HG02763 (cell line): ENCODE results near the gene FAM163B.

Source experiments
- ATAC-seq: cut with Tn5 transposase; IDR thresholded peaks from one replicate; pipeline ENCODE4 v1.9.1; 2021; ENCODE audit warnings: mild to moderate bottlenecking, moderate library complexity; ENCODE audit not compliant: unreplicated experiment

Gene FAM163B

DNA sequence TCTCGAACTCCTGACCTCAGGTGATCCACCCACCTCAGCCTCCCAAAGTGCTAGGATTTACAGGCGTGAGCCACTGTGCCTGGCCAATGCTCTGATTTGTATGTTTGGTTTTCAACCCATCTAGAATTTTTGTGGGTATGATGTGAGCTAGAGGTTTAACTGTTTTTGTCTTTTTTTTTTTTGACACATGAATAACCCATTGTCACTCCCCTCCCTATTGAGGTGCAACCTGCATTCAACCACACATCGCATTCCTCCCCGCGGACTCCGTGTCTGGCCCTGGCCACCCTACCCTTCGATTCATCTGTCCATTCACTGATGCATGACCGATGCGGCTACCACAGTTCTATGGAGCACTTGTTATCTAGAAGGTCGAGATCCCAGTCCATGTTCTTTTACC lies 9.5 kb upstream of the FAM163B start:
- ATAC-seq: no peak

DNA sequence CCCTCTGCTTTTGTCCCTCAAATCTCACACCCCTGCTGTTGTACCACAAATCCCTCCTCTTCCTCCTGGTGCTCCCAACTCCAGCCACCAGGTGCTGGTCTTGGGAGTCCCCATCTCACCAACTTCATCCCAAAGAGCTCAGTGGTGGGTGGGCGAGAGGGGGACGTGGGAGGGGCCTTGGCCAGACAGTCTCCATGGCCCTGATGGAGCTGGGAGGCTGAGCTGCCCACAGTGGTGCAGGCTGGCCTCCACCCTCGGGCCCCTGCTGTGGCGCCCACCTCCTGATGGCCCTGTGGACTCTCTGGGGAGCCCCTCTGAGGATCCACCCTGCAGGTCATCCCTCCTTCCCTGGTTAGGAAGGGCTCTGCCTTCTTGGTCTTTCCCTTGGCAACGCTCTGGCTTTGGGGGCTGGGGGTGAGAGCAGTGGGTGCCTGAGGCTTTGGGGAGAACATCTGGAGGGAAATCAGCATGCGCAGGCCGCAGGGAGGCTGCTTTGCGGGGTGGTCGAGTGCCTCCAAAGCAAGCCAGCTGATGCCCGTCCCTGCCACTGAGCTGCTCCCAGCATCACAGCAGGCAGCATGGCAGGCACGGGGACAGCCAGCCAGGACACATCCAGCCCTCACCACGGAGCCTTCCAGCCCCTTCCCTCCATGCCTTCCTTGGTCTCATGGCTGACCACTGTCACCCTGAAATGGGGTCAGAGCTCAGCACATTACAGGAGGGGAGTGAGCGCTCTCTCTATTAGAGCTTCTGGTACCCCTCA lies 7.6 kb upstream of the FAM163B start:
- ATAC-seq: no peak

DNA sequence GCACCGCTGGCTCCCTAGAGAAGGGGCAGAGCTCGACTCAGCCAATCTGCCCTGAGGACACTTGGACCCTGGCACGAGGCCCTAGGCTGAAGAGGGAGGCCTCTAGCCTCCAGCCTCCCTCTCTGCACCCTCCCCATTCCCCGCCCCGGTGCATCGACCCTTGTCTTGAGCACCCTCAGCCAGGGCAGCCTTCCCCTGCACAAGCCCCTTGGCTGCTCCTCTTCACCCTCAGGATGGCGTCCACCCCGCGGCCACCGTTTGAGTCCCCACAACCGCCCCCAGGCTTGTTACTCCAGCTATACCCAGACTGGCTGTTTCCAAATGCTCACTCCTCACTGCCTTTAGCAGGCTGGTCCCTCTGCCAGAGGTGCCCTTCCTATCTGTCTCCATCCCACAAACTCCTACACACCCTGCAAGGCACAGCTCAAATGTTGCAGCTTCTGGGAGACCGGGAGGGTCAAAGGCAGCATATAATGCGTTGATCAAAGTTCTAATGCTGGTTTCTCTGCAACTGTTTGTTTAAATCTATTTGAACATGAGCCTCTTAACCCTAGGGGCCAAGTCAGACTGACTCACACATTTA lies 6.5 kb upstream of the FAM163B start:
- no peak for ATAC-seq

DNA sequence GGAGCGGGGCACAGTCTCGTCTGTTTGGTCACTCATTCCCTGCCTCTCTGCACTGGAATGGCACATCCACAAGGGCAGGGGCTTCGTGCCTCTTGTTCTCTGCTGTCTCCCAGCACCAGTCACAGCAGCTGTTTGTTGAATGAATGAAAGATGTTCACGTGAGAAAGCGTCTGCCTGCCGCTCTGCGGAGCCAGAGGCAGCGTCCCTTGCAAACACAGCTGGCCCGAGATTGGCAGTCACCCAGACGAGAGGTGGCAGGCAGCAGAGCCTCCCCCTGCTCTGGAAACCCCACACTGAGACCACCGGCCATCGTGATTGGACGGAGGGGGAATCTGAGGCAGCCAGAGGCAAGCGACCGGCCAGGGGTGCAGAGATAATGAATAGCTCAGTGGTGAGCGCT lies 6.0 kb upstream of the FAM163B start:
- ATAC-seq: no peak

DNA sequence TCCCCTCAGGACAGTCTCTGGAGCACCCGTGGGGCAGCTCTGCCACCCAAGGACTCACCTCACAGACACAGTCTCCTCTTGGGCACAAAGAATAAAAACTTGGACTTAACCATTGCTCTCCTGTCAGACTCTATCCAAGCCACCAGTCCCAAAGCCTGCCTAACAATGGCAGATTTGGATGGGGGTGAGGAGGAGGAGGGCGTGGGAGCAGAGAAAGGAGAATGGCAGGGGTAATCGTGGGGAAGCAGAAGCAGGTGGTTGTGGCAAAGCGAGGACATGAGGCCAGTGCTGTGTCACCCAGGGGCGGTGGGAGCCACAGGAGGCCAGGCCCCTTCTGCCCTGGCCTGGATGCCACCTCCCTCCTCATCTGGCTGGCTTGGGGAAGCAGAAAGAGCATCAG lies 5.5 kb upstream of the FAM163B start:
- ATAC-seq: no peak

DNA sequence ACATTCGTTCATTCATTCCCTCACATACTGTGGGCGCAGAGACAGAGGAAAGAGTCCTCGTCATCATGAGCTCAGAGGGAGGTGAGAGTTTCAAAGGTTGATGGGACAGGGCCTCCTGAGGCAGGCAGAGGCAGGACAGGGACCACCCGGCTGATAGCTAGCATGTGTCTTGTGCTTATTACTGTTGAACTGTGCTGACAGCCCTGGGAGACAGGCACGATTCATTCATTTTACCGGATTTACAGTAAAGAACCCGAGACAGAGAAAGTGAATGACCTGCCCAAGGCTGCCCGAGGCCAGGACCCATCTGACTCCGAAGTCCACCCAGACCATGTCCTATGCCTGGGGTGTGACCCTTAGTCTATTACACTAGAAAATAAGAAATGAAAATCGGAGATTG lies 4.9 kb upstream of the FAM163B start:
- ATAC-seq: no peak

DNA sequence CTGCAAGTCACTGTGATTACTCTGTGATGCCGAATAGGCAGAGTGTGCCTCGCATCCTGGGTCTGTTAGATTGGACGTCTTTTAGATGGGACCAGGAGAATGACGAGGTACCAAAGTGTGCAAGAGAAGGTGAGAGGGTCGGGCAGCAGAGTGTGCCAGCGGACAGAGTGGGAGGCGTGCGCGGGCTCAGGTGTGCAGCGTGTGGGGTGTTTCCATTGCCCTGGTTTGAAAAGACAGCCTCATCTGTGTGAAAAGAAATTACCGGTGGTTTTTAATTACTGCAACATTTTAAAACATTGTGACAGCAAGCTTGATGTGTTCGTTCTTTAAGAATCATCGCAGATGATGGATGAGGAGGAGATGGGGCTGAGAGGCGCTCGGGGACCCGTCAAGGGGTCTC lies 4.2 kb upstream of the FAM163B start:
- ATAC-seq: no peak

DNA sequence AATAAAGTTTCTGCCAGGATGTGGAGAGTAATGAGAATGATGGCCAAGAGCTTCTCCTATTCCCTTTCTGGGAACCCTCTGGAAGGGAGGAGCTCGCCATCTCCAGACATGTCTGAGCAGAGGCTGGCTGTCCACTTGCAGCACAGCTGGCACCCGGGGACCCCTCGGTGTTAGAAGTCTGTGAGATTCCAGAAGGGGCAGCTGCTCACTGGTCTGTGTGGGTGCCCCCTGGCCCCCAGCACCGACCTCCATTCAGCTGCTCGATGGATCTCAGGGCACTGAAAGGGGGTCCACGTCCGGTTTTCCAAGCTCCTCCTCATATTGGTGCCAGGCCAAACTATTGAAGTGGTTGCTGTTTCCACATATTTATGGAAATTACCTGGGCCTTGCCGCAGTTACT lies 3.6 kb upstream of the FAM163B start:
- ATAC-seq: no peak

DNA sequence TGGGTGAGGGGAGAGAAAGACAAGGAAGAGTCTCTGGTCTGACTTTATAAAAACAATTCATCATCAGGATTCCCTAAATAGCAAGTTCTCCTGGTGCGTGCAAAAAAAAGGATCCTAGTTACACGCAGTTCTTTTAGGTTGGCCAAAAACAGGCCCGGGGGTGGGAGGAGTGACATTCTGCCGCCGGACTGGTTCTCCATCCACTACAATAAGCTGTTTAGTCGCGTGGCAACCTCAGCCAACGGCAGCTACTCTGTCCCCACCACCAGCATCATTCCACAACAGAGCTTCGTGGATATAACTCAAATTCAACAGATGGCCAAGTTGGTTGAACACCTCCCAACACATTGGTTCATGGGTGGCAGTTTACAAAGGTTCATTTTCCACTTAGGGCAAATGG lies 2.9 kb upstream of the FAM163B start:
- no peak for ATAC-seq

DNA sequence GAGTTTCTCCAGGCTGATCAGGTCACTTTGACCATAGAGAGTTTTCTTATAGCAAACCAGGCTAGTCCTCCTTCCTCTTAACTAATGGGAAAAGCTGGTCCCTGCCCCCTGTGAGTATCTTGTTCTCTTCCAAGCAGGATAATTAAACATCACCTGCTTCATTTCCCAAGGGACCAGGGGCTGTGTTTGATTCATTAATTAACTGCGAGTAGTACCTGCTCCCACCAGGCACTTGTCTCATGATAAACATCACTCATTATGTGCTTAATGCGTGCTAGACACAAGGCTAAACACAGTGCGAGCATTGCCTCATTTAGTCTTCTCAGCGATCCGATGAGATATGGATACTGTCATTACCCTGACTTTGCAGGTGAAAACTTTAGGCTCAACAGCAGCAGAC lies 1.7 kb upstream of the FAM163B start:
- no peak for ATAC-seq

DNA sequence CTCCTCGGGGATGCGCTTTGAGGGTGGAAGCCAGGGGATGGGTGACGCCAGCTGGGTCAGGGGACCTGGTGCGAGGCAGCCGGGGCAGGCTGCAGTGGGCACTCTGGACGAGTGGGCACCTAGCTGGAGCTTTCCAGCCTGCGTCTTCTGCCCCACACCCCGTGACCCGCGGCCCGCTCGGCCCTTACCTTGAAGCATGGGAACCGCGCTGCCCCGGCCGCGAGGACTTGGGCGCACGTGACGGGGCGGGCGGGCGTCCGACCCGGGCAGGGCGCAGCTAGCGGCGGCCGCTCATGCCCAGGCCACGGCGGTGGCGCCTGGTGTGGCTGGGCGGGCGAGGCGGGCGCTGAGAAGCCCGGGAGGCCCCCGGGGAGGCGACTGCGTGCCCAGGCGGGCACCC lies 300 bp downstream of the FAM163B start:
- ATAC-seq: no peak

DNA sequence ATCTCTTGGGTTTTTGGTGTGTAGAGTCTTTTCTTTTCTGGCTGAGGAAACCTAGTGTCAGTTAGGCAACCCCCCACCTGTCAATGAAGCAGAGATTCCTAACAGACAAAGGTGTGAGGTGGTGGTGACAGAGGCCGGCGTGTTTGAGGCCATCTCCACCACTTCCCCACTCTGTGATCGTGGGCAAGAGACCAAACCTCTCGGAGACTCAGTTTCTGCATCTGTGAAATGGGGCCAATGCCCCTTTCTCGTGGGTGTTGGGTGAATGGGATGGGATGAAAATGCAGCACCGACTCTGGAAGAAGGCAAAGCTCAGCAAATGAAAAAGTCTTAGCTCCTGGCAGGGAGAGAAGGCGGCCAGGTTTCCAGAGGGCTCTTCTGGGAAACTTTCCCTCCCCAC lies 807 bp downstream of the FAM163B start:
- no peak for ATAC-seq

DNA sequence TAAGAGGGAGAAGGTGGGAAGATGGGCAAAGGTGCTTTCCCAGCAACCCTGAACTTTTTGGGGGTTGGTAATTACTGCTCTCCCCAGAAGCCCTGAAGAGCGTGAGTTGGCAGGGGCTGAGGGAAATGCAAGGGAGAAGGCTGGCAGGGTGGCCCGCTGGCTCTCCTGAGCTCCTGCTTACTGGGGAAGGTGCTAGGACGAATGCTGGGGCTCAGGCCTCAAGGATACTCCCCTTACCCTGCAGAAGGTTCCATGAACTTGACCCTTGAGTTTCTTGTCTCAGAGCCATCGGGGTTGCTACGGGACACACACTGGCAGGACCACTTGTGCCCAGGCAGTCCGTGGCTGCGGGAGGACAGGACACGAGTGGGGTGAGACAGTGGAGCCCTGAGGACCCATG lies 1.2 kb downstream of the FAM163B start:
- ATAC-seq: no peak

DNA sequence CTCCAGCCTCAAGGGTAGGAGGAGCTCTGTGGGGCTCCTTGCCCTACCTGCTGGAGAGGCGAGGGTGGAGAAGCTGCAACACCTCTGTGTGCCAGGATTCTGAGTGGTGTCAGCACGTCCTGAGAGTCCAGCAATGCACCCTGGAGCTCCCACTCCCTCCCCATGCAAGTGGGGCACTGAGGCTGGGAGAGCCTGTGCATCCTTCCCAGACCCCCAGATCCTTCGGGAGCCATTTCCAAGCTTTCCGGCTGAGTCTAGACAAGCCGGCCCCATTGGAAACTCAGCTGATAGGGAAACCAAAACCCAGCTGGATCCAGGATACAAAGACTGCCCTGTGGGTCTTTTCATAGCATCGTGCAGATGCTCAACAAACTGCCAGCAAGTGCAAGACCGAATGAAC lies 1.8 kb downstream of the FAM163B start:
- ATAC-seq: no peak

DNA sequence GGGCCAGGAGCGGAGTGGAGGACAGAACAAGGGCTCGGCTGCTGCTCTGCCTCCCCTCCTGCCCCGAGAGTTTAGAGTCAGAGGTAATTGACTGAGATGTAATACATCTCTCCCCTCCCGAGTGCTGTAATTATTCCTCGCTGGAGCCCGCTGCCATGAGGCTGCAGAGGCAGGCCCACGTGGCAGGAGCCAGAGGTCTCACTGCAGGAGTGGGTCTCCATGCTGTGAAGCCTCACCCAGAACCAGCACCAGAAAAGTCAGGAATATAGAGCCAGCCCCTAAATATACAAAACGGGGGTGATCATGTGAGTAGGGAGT lies 2.5 kb downstream of the FAM163B start:
- ATAC-seq: no peak

DNA sequence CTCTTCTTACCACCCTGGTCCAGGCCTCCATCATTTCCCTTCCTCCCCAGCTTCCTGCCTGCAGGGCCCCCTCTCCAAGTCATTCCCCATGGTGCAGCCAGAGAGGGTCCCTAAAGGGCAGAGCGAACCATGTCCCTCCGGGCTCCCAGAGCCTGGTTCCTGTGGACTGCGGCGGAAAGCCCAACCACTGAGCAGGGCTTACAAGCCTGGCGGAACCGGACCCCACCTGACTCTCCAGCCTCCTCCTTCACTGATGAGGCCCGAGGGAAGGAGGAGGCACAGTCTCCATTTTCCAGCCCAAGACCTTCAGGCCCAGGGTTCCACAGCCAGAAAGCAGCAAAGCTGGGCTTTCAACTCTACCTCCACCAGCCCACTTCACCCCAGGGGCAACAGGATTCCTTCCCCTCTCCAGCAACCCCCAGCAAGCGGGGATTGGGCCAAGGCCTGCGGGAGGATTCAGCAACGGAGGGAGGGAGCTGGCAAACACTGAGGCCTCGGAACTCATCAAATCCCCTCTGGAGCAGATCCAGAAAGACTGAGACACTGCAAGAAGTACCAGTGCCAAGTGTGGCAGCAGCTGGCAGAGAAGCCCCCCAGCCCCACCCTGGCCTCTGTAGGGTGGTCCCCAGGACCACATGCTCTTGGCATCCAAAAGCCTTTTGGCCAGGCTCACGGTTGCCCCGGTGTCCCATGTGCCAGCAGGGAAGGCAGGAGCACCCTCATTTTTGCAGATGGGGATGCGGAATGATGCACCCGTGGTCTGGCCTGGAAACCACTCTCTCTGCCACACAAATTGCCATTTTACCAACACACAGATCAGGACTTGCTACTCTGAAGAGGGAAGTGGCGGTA lies 3.1 kb downstream of the FAM163B start:
- no peak for ATAC-seq

DNA sequence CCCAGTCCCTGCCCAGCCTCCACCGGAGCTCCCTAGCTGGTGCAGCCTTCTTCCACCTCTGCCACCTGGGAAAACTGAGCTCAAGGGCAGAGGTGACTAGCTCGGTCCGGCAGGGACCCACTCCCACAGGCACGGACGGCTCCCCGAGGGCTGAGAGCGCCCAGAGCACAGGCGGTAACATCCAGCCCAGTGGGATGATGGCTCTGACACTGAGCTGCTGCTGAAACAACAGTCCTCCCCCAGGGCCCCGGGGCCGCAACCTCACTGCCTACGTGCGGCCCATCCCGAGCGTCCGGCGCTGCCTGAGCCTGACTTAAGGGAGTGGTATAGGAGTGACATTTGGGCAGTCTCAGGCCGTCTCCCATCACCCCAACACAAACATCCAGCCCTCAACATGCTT lies 3.7 kb downstream of the FAM163B start:
- ATAC-seq: no peak

DNA sequence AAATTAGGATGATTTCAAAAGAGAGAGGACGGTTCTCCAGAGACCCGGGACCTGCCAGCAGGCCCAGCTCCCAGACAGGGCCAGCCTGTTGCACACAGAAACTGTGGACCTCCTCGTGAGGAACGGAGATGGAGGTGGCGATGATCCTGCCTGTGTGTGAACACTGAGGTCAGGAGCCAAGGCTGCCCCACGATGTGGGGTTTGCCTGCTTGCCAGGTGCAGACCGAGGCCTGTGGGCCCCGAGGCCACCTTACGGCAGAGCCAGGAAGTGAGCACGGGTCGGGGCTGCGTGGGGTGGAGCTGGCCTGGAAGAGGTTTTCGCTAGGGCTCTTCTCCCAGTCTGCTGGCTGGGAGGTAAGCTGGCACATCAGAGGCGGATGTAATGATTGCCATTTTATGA lies 4.3 kb downstream of the FAM163B start:
- ATAC-seq: no peak

DNA sequence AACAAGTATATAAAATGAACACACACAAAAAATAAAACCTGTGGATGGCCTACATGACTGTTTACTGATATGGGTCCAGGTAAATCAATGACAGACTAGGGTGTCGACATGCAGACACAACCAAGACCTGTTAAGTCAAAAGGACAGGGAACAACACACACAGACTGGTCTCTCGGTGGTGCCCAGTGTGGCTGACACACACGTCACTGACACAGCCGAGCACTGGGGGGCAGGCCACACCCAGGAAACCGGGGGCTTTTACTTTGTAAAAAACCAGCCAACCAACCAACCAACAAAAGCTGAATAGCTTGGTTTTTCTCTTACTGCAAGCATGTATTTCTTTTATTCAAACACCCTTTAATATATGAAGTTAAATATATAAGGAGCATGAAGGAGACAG lies 5.0 kb downstream of the FAM163B start:
- ATAC-seq: no peak

DNA sequence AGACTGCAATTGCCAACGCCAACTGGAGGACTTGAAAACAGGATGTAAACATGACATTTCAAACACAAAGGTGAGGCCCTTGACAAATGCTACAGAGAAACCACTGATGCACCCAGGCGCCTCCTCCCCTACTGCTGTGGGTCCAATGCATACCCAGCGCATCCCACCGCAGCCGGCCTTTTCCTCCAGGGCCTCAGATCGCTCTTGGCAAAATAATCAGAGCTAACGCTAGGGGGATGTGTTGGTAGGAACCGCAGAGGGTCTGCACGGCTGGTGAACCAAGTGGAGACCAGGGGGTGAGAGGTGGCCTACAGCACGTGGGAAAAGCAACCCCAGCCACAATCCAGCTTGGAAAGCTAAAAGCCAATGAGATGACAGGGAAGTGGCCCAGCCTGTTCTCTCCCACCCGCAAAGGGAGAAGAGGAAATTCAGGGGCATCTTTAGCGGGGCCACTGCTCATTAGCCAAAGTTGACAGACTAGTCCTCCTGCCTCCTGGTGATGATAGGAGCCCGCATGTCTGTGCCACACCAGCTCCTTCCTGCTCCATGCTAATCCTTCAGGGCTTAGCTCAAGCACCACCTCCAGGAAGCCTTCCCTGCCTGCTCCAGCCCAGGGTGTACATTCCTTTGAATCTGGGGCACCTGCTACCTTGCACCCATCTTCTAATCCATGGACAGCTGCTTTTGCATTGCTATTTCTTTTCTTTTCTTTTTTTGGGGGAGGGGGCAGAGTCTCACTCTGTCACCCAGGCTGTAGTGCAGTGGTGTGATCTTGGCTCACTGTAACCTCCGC lies 5.9 kb downstream of the FAM163B start:
- no peak for ATAC-seq

DNA sequence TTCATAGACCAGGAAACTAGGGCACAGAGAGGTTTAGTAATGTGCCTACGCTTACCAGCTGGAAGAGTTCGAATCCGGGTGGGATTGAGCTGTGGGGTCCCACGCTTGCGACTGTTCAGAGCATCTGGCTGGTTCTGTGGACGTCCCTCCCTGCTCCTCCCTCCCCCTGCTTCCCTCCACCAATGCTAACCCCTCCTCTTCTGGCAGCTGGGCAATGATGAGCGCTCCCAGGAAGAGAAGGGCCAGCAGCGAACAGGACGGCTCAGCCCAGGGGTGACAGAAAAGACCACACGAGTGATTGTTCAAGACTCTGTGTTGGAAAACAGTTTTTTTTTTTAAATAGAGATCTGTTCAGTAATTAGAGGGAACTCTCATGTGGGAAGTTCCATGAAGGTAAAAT lies 6.9 kb downstream of the FAM163B start:
- ATAC-seq: no peak
